ENCODE measurements around the gene MCAM.

DNA sequence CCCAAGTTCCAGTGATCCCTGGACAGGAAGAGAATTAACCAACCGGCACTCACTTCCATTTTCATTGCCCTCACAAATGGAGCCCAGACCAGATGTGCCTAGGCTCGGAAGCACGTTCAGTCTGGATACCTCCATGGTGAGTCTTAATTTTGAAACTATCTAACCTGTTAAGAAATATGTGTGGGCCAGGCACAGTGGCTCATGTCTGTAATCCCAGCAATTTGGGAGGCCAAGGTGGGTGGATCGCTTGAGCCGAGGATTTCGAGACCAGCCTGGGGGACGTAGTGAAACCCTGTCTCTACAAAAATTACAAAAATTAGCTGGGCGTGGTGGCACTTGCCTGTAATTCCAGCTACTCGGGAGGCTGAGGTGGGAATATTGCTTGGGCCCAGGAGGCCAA, 31.5 kb downstream of the MCAM start:
- TF ChIP-seq, protein P1, sequence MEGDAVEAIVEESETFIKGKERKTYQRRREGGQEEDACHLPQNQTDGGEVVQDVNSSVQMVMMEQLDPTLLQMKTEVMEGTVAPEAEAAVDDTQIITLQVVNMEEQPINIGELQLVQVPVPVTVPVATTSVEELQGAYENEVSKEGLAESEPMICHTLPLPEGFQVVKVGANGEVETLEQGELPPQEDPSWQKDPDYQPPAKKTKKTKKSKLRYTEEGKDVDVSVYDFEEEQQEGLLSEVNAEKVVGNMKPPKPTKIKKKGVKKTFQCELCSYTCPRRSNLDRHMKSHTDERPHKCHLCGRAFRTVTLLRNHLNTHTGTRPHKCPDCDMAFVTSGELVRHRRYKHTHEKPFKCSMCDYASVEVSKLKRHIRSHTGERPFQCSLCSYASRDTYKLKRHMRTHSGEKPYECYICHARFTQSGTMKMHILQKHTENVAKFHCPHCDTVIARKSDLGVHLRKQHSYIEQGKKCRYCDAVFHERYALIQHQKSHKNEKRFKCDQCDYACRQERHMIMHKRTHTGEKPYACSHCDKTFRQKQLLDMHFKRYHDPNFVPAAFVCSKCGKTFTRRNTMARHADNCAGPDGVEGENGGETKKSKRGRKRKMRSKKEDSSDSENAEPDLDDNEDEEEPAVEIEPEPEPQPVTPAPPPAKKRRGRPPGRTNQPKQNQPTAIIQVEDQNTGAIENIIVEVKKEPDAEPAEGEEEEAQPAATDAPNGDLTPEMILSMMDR (IDR thresholded peaks at IDR 0.05), result no peak
- TF ChIP-seq POLR2A (IDR thresholded peaks at IDR 0.05), result no peak
- TF ChIP-seq POLR2AphosphoS5 (IDR thresholded peaks at IDR 0.05), result no peak
